Neural progenitor cell (in vitro differentiated cells): ENCODE measurements around the gene LTBP2. TPM values are rescaled to one million over a fixed set of nuclear protein-coding genes. Genes with fewer than 3 reads are reported as not detected.

ENCODE experiments used
- DNase-seq: peaks from one replicate; pipeline ENCODE4 v3.0.0-alpha.2; 2016; ENCODE audit warnings: low spot score
- H2AFZ ChIP-seq: fragments of 200-600 bp; sonication (generic); replicated peaks from 2 replicates; pipeline ENCODE4 v1.6.1; 2016; ENCODE audit warnings: antibody characterized with exemption
- H3F3A ChIP-seq: fragments of 200-600 bp; sonication (generic); 2 replicates; pipeline ENCODE4 v1.6.1; 2016; ENCODE audit warnings: antibody characterized with exemption, low read depth
- H3K27ac ChIP-seq: fragments of 200-600 bp; sonication (generic); 2 replicates; pipeline ENCODE4 v1.5.1; 2016; ENCODE audit warnings: mild to moderate bottlenecking
- H3K27me3 ChIP-seq: fragments of 200-600 bp; sonication (generic); 2 replicates; pipeline ENCODE4 v1.6.1; 2016; ENCODE audit warnings: mild to moderate bottlenecking, moderate library complexity
- H3K36me3 ChIP-seq: fragments of 200-600 bp; sonication (generic); 2 replicates; pipeline ENCODE4 v1.5.1; 2016
- H3K4me1 ChIP-seq: fragments of 200-600 bp; sonication (generic); 2 replicates; pipeline ENCODE4 v1.6.1; 2016; ENCODE audit warnings: mixed run types
- H3K4me2 ChIP-seq: fragments of 200-600 bp; sonication (generic); 2 replicates; pipeline ENCODE4 v1.6.1; 2016
- H3K4me3 ChIP-seq: fragments of 200-600 bp; sonication (generic); 2 replicates; pipeline ENCODE4 v1.5.1; 2016
- H3K79me2 ChIP-seq: fragments of 200-600 bp; sonication (generic); 2 replicates; pipeline ENCODE4 v1.6.1; 2016; ENCODE audit warnings: low read depth
- H3K9ac ChIP-seq: fragments of 200-600 bp; sonication (generic); 2 replicates; pipeline ENCODE4 v1.6.1; 2016
- H3K9me3 ChIP-seq: fragments of 200-600 bp; sonication (generic); 2 replicates; pipeline ENCODE4 v1.5.1; 2016; ENCODE audit warnings: low read depth
- H4K20me1 ChIP-seq: fragments of 200-600 bp; sonication (generic); 2 replicates; pipeline ENCODE4 v1.6.1; 2016; ENCODE audit warnings: low read depth
- H3K27ac Mint-ChIP-seq: 3 replicates; pipeline ENCODE4 v1.8.0; 2021; ENCODE audit warnings: mixed read lengths
- H3K27me3 Mint-ChIP-seq: 2 replicates; pipeline ENCODE4 v1.8.0; 2022; ENCODE audit warnings: low read depth, mild to moderate bottlenecking, inconsistent platforms, moderate library complexity, mixed read lengths; ENCODE audit not compliant: insufficient read depth
- H3K36me3 Mint-ChIP-seq: 3 replicates; pipeline ENCODE4 v1.8.0; 2021; ENCODE audit warnings: mixed read lengths
- H3K4me1 Mint-ChIP-seq: 3 replicates; pipeline ENCODE4 v1.8.0; 2021; ENCODE audit warnings: mixed read lengths
- H3K4me3 Mint-ChIP-seq: 3 replicates; pipeline ENCODE4 v1.8.0; 2021; ENCODE audit warnings: mild to moderate bottlenecking, moderate library complexity, mixed read lengths
- H3K9me3 Mint-ChIP-seq: 3 replicates; pipeline ENCODE4 v1.8.0; 2020; ENCODE audit warnings: mixed read lengths
- CTCF ChIP-seq: fragments of 200-600 bp; sonication (generic); IDR thresholded peaks from 2 replicates; pipeline ENCODE4 v1.5.1; 2017; ENCODE audit warnings: antibody characterized with exemption, mild to moderate bottlenecking
- EZH2 ChIP-seq: fragments of 200-600 bp; sonication (generic); IDR thresholded peaks from 2 replicates; pipeline ENCODE4 v1.6.1; 2017; ENCODE audit warnings: antibody characterized with exemption, mild to moderate bottlenecking, moderate library complexity
- EZH2phosphoT487 ChIP-seq: fragments of 200-600 bp; sonication (generic); IDR thresholded peaks from 2 replicates; pipeline ENCODE4 v1.6.1; 2017; ENCODE audit warnings: antibody characterized with exemption
- total RNA-seq: library from RNA; depleted of rRNA; stranded (reverse); fragments of >200 nt; gene quantifications from 2 replicates; pipeline ENCODE4 v1.2.3, GENCODE V29; 2015; ENCODE audit warnings: low replicate concordance

Gene LTBP2
- total RNA-seq, 1 donor from 2014 or later: 0.43 TPM

GRCh38 chr14:74507085-74507484 lies 105.0 kb downstream of the LTBP2 start:
- H3K36me3 ChIP-seq: no peaks in the 10 kb centered on the region
- H3K4me3 ChIP-seq: no peak overlapping the region
- no peaks in the 10 kb centered on the region for H4K20me1 ChIP-seq
- H3F3A ChIP-seq: peaks cover under 1% of the 10 kb centered on the region
- peaks cover 8% of the 10 kb centered on the region for H3K27me3 Mint-ChIP-seq
- no peak overlapping the region for H2AFZ ChIP-seq
- H3K36me3 Mint-ChIP-seq: no peaks in the 10 kb centered on the region
- H3K27ac Mint-ChIP-seq: peak overlapping the region; percentile 38
- H3K9ac ChIP-seq: no peak overlapping the region
- no peaks in the 10 kb centered on the region for H3K9me3 Mint-ChIP-seq
- H3K4me3 Mint-ChIP-seq: no peak overlapping the region
- TF ChIP-seq CTCF (no peak), EZH2phosphoT487 (no peak), EZH2 (no peak)
- no peak for DNase-seq
- H3K9me3 ChIP-seq: no peaks in the 10 kb centered on the region
- H3K4me1 ChIP-seq: peaks cover 20% of the 10 kb centered on the region
- no peak overlapping the region for H3K4me2 ChIP-seq
- H3K4me1 Mint-ChIP-seq: peaks cover 41% of the 10 kb centered on the region
- no peaks in the 10 kb centered on the region for H3K27me3 ChIP-seq
- H3K27ac ChIP-seq: no peak overlapping the region
- no peaks in the 10 kb centered on the region for H3K79me2 ChIP-seq

- no peak overlapping the region for H3K9ac ChIP-seq
- Mint-ChIP-seq H3K4me1 (peaks cover 45% of the 10 kb centered on the region), H3K27ac (peak overlapping the region; percentile 38), H3K27me3 (peaks cover 5% of the 10 kb centered on the region), H3K36me3 (no peaks in the 10 kb centered on the region), H3K4me3 (no peak overlapping the region), H3K9me3 (no peaks in the 10 kb centered on the region)
- H4K20me1 ChIP-seq: no peaks in the 10 kb centered on the region
- no peak overlapping the region for H3K4me2 ChIP-seq
- H3F3A ChIP-seq: peaks cover 7% of the 10 kb centered on the region
- H3K27ac ChIP-seq: no peak overlapping the region
- no peaks in the 10 kb centered on the region for H3K36me3 ChIP-seq
- H3K4me3 ChIP-seq: no peak overlapping the region
- H3K27me3 ChIP-seq: no peaks in the 10 kb centered on the region
- no peaks in the 10 kb centered on the region for H3K79me2 ChIP-seq
- no peak for DNase-seq
- no peak for TF ChIP-seq EZH2phosphoT487
- TF ChIP-seq CTCF: no peak
- no peak for TF ChIP-seq EZH2
- H3K9me3 ChIP-seq: no peaks in the 10 kb centered on the region
- H2AFZ ChIP-seq: no peak overlapping the region
- H3K4me1 ChIP-seq: peaks cover 27% of the 10 kb centered on the region
Observed at GRCh38 chr14:74506411-74506851, 105.6 kb downstream of the LTBP2 start.

- Mint-ChIP-seq H3K36me3 (no peaks in the 10 kb centered on the region), H3K4me1 (peaks cover 45% of the 10 kb centered on the region), H3K27ac (peak overlapping the region; percentile 57), H3K4me3 (no peak overlapping the region), H3K27me3 (peaks cover 5% of the 10 kb centered on the region), H3K9me3 (no peaks in the 10 kb centered on the region)
- no peak for DNase-seq
- no peaks in the 10 kb centered on the region for H3K9me3 ChIP-seq
- H2AFZ ChIP-seq: no peak overlapping the region
- H3K27ac ChIP-seq: no peak overlapping the region
- H3K36me3 ChIP-seq: no peaks in the 10 kb centered on the region
- H4K20me1 ChIP-seq: peaks cover under 1% of the 10 kb centered on the region
- no peak overlapping the region for H3K9ac ChIP-seq
- H3K4me1 ChIP-seq: peaks cover 28% of the 10 kb centered on the region
- H3K27me3 ChIP-seq: no peaks in the 10 kb centered on the region
- peaks cover 13% of the 10 kb centered on the region for H3F3A ChIP-seq
- H3K4me2 ChIP-seq: no peak overlapping the region
- no peak overlapping the region for H3K4me3 ChIP-seq
- TF ChIP-seq EZH2 (no peak), EZH2phosphoT487 (no peak), CTCF (no peak)
- H3K79me2 ChIP-seq: no peaks in the 10 kb centered on the region
Observed at GRCh38 chr14:74505831-74506230, 106.2 kb downstream of the LTBP2 start.
